Measurements from ENCODE around the gene OPCML.

DNA sequence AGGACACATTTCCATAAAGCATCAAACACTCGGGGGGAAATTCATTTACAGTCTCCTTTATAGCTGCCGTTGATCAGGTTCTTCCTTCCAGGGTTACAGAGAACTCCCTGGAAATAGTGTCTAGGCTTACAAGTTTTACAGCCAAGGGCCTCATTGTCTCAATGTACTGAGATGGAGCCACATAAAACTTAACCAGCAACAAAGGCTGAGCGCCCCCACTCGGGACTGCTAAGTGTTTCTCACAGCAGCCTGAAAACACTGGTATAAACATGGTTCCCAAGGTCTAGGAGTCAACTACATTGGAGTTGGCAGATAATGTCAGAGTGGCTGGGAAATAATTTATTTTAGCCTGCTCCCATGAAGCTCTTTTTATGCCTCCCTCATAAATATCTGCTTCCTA is 686.2 kb downstream of the OPCML start:
- TF ChIP-seq POLR2A (IDR thresholded peaks at IDR 0.05), result no peak
- TF ChIP-seq, protein P1, sequence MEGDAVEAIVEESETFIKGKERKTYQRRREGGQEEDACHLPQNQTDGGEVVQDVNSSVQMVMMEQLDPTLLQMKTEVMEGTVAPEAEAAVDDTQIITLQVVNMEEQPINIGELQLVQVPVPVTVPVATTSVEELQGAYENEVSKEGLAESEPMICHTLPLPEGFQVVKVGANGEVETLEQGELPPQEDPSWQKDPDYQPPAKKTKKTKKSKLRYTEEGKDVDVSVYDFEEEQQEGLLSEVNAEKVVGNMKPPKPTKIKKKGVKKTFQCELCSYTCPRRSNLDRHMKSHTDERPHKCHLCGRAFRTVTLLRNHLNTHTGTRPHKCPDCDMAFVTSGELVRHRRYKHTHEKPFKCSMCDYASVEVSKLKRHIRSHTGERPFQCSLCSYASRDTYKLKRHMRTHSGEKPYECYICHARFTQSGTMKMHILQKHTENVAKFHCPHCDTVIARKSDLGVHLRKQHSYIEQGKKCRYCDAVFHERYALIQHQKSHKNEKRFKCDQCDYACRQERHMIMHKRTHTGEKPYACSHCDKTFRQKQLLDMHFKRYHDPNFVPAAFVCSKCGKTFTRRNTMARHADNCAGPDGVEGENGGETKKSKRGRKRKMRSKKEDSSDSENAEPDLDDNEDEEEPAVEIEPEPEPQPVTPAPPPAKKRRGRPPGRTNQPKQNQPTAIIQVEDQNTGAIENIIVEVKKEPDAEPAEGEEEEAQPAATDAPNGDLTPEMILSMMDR (IDR thresholded peaks at IDR 0.05), result no peak

Measured in transverse colon (tissue), 3 donors.